ENCODE results near the gene DARS1.
"Not testable (repeated sequence)": the region's sequence is repeated elsewhere in the genome, so short reads cannot be mapped to it uniquely, and the experiment has no call there.

Gene DARS1

GRCh38 chr2:135942936-135943688 lies 42.3 kb downstream of the DARS1 start:
- DNase-seq = no peak

GRCh38 chr2:135936524-135936923 lies 48.9 kb downstream of the DARS1 start:
- no peak for DNase-seq

GRCh38 chr2:135935914-135936313 lies 49.5 kb downstream of the DARS1 start:
- DNase-seq = no peak

GRCh38 chr2:135931776-135932443 lies 53.5 kb downstream of the DARS1 start:
- no peak for DNase-seq

- DNase-seq = no peak
Observed at GRCh38 chr2:135926605-135927004, 58.8 kb downstream of the DARS1 start.

- no peak for DNase-seq
Observed at GRCh38 chr2:135925571-135925970, 59.9 kb downstream of the DARS1 start.

- DNase-seq = no peak
Observed at GRCh38 chr2:135916207-135916606, 69.2 kb downstream of the DARS1 start.

GRCh38 chr2:135914485-135914884 lies 70.9 kb downstream of the DARS1 start:
- no peak for DNase-seq

- DNase-seq = no peak
Observed at GRCh38 chr2:135913727-135914365, 71.6 kb downstream of the DARS1 start.

GRCh38 chr2:135909976-135910375 lies 75.5 kb downstream of the DARS1 start:
- no peak for DNase-seq

GRCh38 chr2:135905679-135906078 lies 79.7 kb downstream of the DARS1 start:
- no peak for DNase-seq

GRCh38 chr2:135904341-135904989 lies 81.0 kb downstream of the DARS1 start:
- DNase-seq = no peak

GRCh38 chr2:135903650-135904049 lies 81.8 kb downstream of the DARS1 start:
- DNase-seq = no peak

- no peak for DNase-seq
Observed at GRCh38 chr2:135899567-135899966, 85.9 kb downstream of the DARS1 start.

- no peak for DNase-seq
Observed at GRCh38 chr2:135898234-135898786, 87.1 kb downstream of the DARS1 start.

GRCh38 chr2:135894930-135895329 lies 90.5 kb downstream of the DARS1 start:
- no peak for DNase-seq

- no peak for DNase-seq
Observed at GRCh38 chr2:135893374-135893794, 92.0 kb downstream of the DARS1 start.

- DNase-seq = no peak
Observed at GRCh38 chr2:135890835-135891234, 94.6 kb downstream of the DARS1 start.

GRCh38 chr2:135890149-135890548 lies 95.3 kb downstream of the DARS1 start:
- DNase-seq = no peak

GRCh38 chr2:135888587-135888986 lies 96.8 kb downstream of the DARS1 start:
- DNase-seq = not testable (repeated sequence)

GRCh38 chr2:135885709-135886108 lies 99.7 kb downstream of the DARS1 start:
- DNase-seq = no peak

- DNase-seq = no peak
Observed at GRCh38 chr2:135882415-135882814, 103.0 kb downstream of the DARS1 start.

GRCh38 chr2:135876770-135877169 lies 108.7 kb downstream of the DARS1 start:
- not testable (repeated sequence) for DNase-seq

All from cortex of kidney (tissue), 1 donor.